CD14-positive monocyte (primary cell): ENCODE data around the gene TSPAN32. TPM values are rescaled to one million over a fixed set of nuclear protein-coding genes. Genes with fewer than 3 reads are reported as not detected.

Experiments used
- DNase-seq, 3 donors: peaks; one replicate each; pipeline ENCODE4 v3.0.0-alpha.2; 2011 to 2022
- H2AFZ ChIP-seq: 2 replicates; pipeline ENCODE4 v1.6.0; 2012; ENCODE audit warnings: mild to moderate bottlenecking, low read depth, low read length, inconsistent platforms; ENCODE audit not compliant: insufficient read depth, poor library complexity, severe bottlenecking
- H3K27ac ChIP-seq, 2 donors: 1 replicate in 1 of 2; 2 replicates in 1 of 2; pipeline ENCODE4 v1.5.1; 2012 to 2013; ENCODE audit warnings: low read length in 2 of 2, control low read depth in 1 of 2, inconsistent platforms in 1 of 2, low read depth in 1 of 2, mild to moderate bottlenecking in 1 of 2
- H3K27me3 ChIP-seq, 2 donors: one replicate each; pipeline versions ENCODE4 v1.6.0 to v1.6.1; 2011 to 2013; ENCODE audit warnings: low read length in 2 of 2; ENCODE audit not compliant: control insufficient read depth in 2 of 2, insufficient read depth in 2 of 2
- H3K36me3 ChIP-seq, 2 donors: replicated peaks in 1 of 2; 1 replicate in 1 of 2; 2 replicates in 1 of 2; pipeline versions ENCODE4 v1.5.1 to v1.6.1; 2012 to 2013; ENCODE audit warnings: low read length in 2 of 2, control low read depth in 1 of 2, inconsistent platforms in 1 of 2, mild to moderate bottlenecking in 1 of 2; ENCODE audit not compliant: insufficient read depth in 2 of 2, control insufficient read depth in 1 of 2
- H3K4me1 ChIP-seq, 2 donors: 1 replicate in 1 of 2; 2 replicates in 1 of 2; pipeline versions ENCODE4 v1.5.1 to v1.6.1; 2012 to 2013; ENCODE audit warnings: low read length in 2 of 2, control low read depth in 1 of 2, inconsistent platforms in 1 of 2, mild to moderate bottlenecking in 1 of 2, moderate library complexity in 1 of 2; ENCODE audit not compliant: insufficient read depth in 2 of 2, control insufficient read depth in 1 of 2
- H3K4me2 ChIP-seq: replicated peaks from 2 replicates; pipeline ENCODE3; 2012; ENCODE audit warnings: low read length, moderate library complexity, mild to moderate bottlenecking; ENCODE audit not compliant: poor library complexity, severe bottlenecking; ENCODE audit errors: extremely low read depth
- H3K4me3 ChIP-seq, 3 experiments: fragments of 200-600 bp in 1 of 3; sonication (generic) in 1 of 3; replicated peaks in 1 of 3; 1 replicate in 2 of 3; 2 replicates in 1 of 3; pipeline ENCODE4 v1.5.1; 2011 to 2013; ENCODE audit warnings: low read length in 3 of 3, mild to moderate bottlenecking in 3 of 3, control low read depth in 2 of 3, low read depth in 2 of 3, inconsistent platforms in 1 of 3, moderate library complexity in 1 of 3
- H3K79me2 ChIP-seq: 2 replicates; pipeline ENCODE4 v1.6.0; 2012; ENCODE audit warnings: mild to moderate bottlenecking, control low read depth, inconsistent platforms, low read length, moderate library complexity; ENCODE audit not compliant: insufficient read depth
- H3K9ac ChIP-seq: 2 replicates; pipeline ENCODE4 v1.6.0; 2017; ENCODE audit warnings: low read length, mild to moderate bottlenecking; ENCODE audit not compliant: insufficient read depth, poor library complexity, severe bottlenecking
- H3K9me3 ChIP-seq, 2 donors: replicated peaks in 1 of 2; 1 replicate in 1 of 2; 2 replicates in 1 of 2; pipeline versions ENCODE4 v1.5.1 to v1.6.1; 2012 to 2013; ENCODE audit warnings: low read length in 2 of 2, control low read depth in 1 of 2; ENCODE audit not compliant: control insufficient read depth in 1 of 2, insufficient read depth in 1 of 2
- H4K20me1 ChIP-seq: 2 replicates; pipeline ENCODE4 v1.6.0; 2012; ENCODE audit warnings: mild to moderate bottlenecking, low read length, control low read depth, moderate library complexity; ENCODE audit not compliant: insufficient read depth
- H3K27ac Mint-ChIP-seq, 7 donors: one replicate each; pipeline ENCODE4 v1.8.0; 2020; ENCODE audit warnings: mild to moderate bottlenecking in 7 of 7, mixed read lengths in 7 of 7, moderate library complexity in 6 of 7, inconsistent platforms in 2 of 7
- H3K27me3 Mint-ChIP-seq, 3 donors: one replicate each; pipeline ENCODE4 v1.8.0; 2021 to 2022; ENCODE audit warnings: low read depth in 3 of 3, mild to moderate bottlenecking in 3 of 3, mixed read lengths in 3 of 3, moderate library complexity in 3 of 3, inconsistent platforms in 1 of 3
- H3K36me3 Mint-ChIP-seq, 2 donors: one replicate each; pipeline ENCODE4 v1.8.0; 2020; ENCODE audit warnings: mixed read lengths in 2 of 2, inconsistent platforms in 1 of 2, mild to moderate bottlenecking in 1 of 2
- H3K4me1 Mint-ChIP-seq: one replicate; pipeline ENCODE4 v1.8.0; 2020; ENCODE audit warnings: mild to moderate bottlenecking, mixed read lengths
- H3K4me3 Mint-ChIP-seq, 2 donors: one replicate each; pipeline ENCODE4 v1.8.0; 2020; ENCODE audit warnings: mild to moderate bottlenecking in 2 of 2, mixed read lengths in 2 of 2, moderate library complexity in 1 of 2
- H3K9me3 Mint-ChIP-seq, 7 donors: one replicate each; pipeline ENCODE4 v1.8.0; 2020 to 2022; ENCODE audit warnings: mixed read lengths in 7 of 7, mild to moderate bottlenecking in 6 of 7, moderate library complexity in 6 of 7, inconsistent platforms in 2 of 7
- WGBS: methylation state at CpG from one replicate; pipeline ENCODE4 v1.1.5; 2013; ENCODE audit warnings: missing lambda C conversion rate; ENCODE audit not compliant: insufficient coverage; 5-methylcytosine and 5-hydroxymethylcytosine counted together
- intact Hi-C, 2 donors: fragments of 100-400 bp; cut with micrococcal nuclease; formaldehyde crosslinking; loops; one replicate each; pipeline versions ENCODE4 v1.15.0 to v1.15.1; 2023
- polyA plus RNA-seq, 3 donors: library from polyadenylated mRNA; depleted of rRNA in 1 of 3; unstranded in 2 of 3; stranded (reverse) in 1 of 3; fragments of 300-500 nt in 2 of 3; fragments of >200 nt in 1 of 3; fragmentation: Illumina TruSeq in 2 of 3; gene quantifications; 1 replicate in 2 of 3; 2 replicates in 1 of 3; pipeline ENCODE4 v1.2.3, GENCODE V29; 2012 to 2021
- TF ChIP-seq, protein P1 (sequence below): fragments of 200-600 bp; IDR thresholded peaks from one replicate; pipeline ENCODE4 v1.8.0; 2022; ENCODE audit warnings: antibody characterized with exemption, mild to moderate bottlenecking

TSPAN32 gene
- polyA plus RNA-seq, 3 donors, result 34.8 to 136 (median 82.5) TPM

DNA sequence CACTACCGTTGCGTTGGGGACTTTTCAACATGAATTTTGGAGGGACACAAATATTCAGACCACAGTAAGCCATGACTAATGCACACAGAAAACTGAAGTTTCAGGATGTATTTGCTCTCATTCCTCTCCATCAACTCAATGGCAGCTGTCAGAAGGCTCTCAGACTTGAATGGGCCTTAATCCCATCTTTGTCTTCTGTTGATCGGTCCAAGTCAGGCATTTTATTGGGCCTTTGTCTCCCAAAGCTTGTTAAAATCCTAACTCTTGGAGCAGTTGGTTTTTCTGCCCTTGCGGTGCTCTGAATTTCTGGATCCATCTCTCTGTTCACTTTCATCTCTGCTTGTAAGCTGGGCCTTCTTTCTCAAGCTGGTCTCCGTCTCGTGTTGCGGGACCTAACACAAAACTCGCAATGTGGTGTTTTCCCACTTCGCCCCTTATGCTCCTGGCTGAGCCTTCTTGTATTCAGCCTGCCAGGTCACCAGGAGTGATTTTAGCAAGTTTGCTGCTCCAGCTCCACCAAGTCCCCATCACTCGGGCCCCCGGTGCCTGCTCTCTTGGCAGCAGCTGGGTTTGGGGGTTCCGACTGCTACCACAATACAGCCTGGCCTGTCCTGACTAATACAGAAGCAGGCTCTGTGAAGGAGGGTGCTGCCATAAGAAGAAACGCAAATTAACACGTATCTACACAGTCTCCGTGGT, 27.0 kb downstream of the TSPAN32 start:
- Histone ChIP-seq H3K36me3 (no peaks in the 10 kb centered on the region), H3K27me3 (peaks cover 0 to 7% of the 10 kb centered on the region in 2 donors), H2AFZ (no peak overlapping the region), H3K79me2 (no peaks in the 10 kb centered on the region), H3K4me3 (no peak overlapping the region), H3K4me1 (no peaks in the 10 kb centered on the region), H3K9ac (no peak overlapping the region), H4K20me1 (no peaks in the 10 kb centered on the region), H3K9me3 (peaks cover 23 to 29% of the 10 kb centered on the region in 2 donors), H3K4me2 (no peak overlapping the region), H3K27ac (no peak overlapping the region)
- no peak overlapping the region for H3K27ac Mint-ChIP-seq
- intact Hi-C loops, result no loop called here
- H3K4me1 Mint-ChIP-seq, result no peaks in the 10 kb centered on the region
- TF ChIP-seq, protein P1, sequence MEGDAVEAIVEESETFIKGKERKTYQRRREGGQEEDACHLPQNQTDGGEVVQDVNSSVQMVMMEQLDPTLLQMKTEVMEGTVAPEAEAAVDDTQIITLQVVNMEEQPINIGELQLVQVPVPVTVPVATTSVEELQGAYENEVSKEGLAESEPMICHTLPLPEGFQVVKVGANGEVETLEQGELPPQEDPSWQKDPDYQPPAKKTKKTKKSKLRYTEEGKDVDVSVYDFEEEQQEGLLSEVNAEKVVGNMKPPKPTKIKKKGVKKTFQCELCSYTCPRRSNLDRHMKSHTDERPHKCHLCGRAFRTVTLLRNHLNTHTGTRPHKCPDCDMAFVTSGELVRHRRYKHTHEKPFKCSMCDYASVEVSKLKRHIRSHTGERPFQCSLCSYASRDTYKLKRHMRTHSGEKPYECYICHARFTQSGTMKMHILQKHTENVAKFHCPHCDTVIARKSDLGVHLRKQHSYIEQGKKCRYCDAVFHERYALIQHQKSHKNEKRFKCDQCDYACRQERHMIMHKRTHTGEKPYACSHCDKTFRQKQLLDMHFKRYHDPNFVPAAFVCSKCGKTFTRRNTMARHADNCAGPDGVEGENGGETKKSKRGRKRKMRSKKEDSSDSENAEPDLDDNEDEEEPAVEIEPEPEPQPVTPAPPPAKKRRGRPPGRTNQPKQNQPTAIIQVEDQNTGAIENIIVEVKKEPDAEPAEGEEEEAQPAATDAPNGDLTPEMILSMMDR, result no peak
- WGBS, result 95% methylated on average over 14 of the region's 15 CpGs
- DNase-seq, result no peak
- H3K4me3 Mint-ChIP-seq, result peak overlapping the region in 1 of 2 donors; percentile 61
- peaks cover 26 to 57% (median 44%) of the 10 kb centered on the region in 7 donors for H3K9me3 Mint-ChIP-seq
- peaks cover 16 to 46% (median 22%) of the 10 kb centered on the region in 3 donors for H3K27me3 Mint-ChIP-seq
- peaks cover 0 to 5% of the 10 kb centered on the region in 2 donors for H3K36me3 Mint-ChIP-seq

DNA sequence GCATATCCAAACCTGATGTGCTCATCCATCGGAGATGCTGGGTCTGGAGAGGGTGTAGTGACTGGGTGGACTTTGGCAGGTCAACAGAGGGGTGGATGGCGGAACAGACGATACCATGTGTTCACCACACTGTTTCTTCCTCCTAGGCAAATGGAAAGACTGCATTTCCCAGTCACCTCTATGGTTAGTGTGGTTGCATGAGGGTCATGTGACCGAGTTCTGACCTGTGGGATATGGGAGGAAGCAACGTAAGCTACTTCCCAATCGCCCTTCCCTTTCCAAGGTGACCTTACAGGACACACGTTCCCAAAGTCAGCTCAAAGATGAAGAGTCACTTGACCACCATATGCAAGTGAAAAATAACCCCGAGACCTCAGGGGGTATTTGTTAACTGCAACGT, 27.7 kb downstream of the TSPAN32 start:
- no peaks in the 10 kb centered on the region for H3K79me2 ChIP-seq

More for the DNA sequence above, 27.7 kb downstream of the TSPAN32 start:
- H3K4me2 ChIP-seq, result no peak overlapping the region
- H3K9me3 ChIP-seq, result peaks cover 23 to 29% of the 10 kb centered on the region in 2 donors
- H3K36me3 ChIP-seq, result no peaks in the 10 kb centered on the region
- H3K4me1 ChIP-seq, result no peaks in the 10 kb centered on the region
- TF ChIP-seq, protein P1, result no peak
- peaks cover 0 to 5% of the 10 kb centered on the region in 2 donors for H3K36me3 Mint-ChIP-seq
- no peak overlapping the region for H3K4me3 ChIP-seq
- intact Hi-C loops, result no loop called here
- peaks cover 16 to 44% (median 22%) of the 10 kb centered on the region in 3 donors for H3K27me3 Mint-ChIP-seq
- no peak for DNase-seq
- H3K9ac ChIP-seq, result no peak overlapping the region
- H2AFZ ChIP-seq, result no peak overlapping the region
- 83% methylated on average over 5 of the region's 9 CpGs for WGBS
- no peaks in the 10 kb centered on the region for H4K20me1 ChIP-seq
- H3K27me3 ChIP-seq, result peaks cover 0 to 7% of the 10 kb centered on the region in 2 donors
- H3K4me1 Mint-ChIP-seq, result no peaks in the 10 kb centered on the region
- peak overlapping the region in 1 of 2 donors; percentile 31 for H3K4me3 Mint-ChIP-seq
- H3K9me3 Mint-ChIP-seq, result peaks cover 25 to 51% (median 40%) of the 10 kb centered on the region in 7 donors
- H3K27ac Mint-ChIP-seq, result peak overlapping the region in 1 of 7 donors; percentile 11
- H3K27ac ChIP-seq, result no peak overlapping the region
